ENCODE results near the gene FAM168A.

Gene FAM168A

DNA sequence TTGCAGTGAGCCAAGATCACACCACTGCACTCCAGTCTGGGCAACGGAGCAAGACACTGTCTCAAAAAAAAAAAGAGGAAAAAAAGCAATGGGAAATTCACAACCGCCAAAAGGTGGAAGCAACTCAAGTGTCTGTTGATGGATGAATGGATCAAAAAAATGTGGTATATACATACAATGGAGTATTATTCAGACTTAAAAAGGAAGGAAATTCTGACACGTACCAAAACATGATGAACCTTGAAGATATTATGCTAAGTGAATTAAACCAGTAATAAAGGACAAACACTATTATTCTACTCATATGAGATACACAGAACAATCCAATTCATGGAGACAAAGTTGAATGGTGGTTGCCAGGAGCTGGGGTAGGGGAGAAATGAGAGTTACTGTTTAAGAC, 40.9 kb downstream of the FAM168A start:
- TF ChIP-seq, protein P1, sequence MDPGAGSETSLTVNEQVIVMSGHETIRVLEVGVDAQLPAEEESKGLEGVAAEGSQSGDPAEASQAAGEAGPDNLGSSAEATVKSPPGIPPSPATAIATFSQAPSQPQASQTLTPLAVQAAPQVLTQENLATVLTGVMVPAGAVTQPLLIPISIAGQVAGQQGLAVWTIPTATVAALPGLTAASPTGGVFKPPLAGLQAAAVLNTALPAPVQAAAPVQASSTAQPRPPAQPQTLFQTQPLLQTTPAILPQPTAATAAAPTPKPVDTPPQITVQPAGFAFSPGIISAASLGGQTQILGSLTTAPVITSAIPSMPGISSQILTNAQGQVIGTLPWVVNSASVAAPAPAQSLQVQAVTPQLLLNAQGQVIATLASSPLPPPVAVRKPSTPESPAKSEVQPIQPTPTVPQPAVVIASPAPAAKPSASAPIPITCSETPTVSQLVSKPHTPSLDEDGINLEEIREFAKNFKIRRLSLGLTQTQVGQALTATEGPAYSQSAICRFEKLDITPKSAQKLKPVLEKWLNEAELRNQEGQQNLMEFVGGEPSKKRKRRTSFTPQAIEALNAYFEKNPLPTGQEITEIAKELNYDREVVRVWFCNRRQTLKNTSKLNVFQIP (CRISPR knock-in tag; IDR thresholded peaks at IDR 0.05; ENCODE audit: borderline replicate concordance, low read depth): no peak
- no peak for TF ChIP-seq ESRRG (CRISPR knock-in tag; IDR thresholded peaks at IDR 0.05)
- ATAC-seq: no peak

DNA sequence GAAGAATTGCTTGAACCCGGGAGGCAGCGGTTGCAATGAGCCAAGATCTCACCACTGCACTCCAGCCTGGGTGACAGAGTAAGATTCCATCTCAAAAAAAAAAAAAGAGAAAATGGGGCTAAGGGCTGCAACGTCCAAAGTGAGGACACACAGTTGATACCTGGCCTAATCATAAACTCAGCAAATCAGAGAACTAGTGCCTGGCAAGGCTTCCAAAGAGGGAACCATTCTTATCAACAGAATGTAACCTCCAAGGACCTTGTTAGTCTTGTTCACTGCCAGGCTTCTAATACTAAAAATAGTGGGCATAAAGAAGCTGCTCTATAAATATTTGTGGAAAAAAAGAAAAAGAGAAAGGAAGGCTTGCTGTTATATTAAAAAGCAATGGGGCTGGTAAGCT, 42.3 kb downstream of the FAM168A start:
- ATAC-seq: no peak
- TF ChIP-seq ISL1 (CRISPR knock-in tag; IDR thresholded peaks at IDR 0.05) (no peak), ESRRG (CRISPR knock-in tag; IDR thresholded peaks at IDR 0.05) (no peak), ZNF565 (CRISPR knock-in tag; conservative IDR thresholded peaks at IDR 0.05; ENCODE audit: low read depth) (no peak), TSHZ2 (CRISPR knock-in tag; IDR thresholded peaks at IDR 0.05) (no peak), CSDC2 (CRISPR knock-in tag; IDR thresholded peaks at IDR 0.05) (no peak), RARB (CRISPR knock-in tag; IDR thresholded peaks at IDR 0.05) (no peak), ARNTL (CRISPR knock-in tag; IDR thresholded peaks at IDR 0.05; ENCODE audit: borderline replicate concordance, low read depth) (no peak), PATZ1 (CRISPR knock-in tag; IDR thresholded peaks at IDR 0.05; ENCODE audit: borderline replicate concordance) (no peak), OSR1 (CRISPR knock-in tag; IDR thresholded peaks at IDR 0.05) (no peak), ZNF70 (CRISPR knock-in tag; IDR thresholded peaks at IDR 0.05) (no peak), CREB5 (CRISPR knock-in tag; IDR thresholded peaks at IDR 0.05; ENCODE audit: low read depth) (no peak), ZFP30 (CRISPR knock-in tag; IDR thresholded peaks at IDR 0.05) (no peak), ZNF8 (CRISPR knock-in tag; IDR thresholded peaks at IDR 0.05) (no peak), ZFP3 (CRISPR knock-in tag; IDR thresholded peaks at IDR 0.05) (no peak), PPARA (CRISPR knock-in tag; IDR thresholded peaks at IDR 0.05; ENCODE audit: borderline replicate concordance) (no peak), BACH2 (CRISPR knock-in tag; IDR thresholded peaks at IDR 0.05; ENCODE audit: borderline replicate concordance) (no peak), TOX (CRISPR knock-in tag; IDR thresholded peaks at IDR 0.05; ENCODE audit: borderline replicate concordance) (no peak), GLIS3 (CRISPR knock-in tag; IDR thresholded peaks at IDR 0.05) (no peak), ZC3H10 (CRISPR knock-in tag; IDR thresholded peaks at IDR 0.05) (no peak)
- TF ChIP-seq, protein P2, sequence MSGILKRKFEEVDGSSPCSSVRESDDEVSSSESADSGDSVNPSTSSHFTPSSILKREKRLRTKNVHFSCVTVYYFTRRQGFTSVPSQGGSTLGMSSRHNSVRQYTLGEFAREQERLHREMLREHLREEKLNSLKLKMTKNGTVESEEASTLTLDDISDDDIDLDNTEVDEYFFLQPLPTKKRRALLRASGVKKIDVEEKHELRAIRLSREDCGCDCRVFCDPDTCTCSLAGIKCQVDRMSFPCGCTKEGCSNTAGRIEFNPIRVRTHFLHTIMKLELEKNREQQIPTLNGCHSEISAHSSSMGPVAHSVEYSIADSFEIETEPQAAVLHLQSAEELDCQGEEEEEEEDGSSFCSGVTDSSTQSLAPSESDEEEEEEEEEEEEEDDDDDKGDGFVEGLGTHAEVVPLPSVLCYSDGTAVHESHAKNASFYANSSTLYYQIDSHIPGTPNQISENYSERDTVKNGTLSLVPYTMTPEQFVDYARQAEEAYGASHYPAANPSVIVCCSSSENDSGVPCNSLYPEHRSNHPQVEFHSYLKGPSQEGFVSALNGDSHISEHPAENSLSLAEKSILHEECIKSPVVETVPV (CRISPR knock-in tag; IDR thresholded peaks at IDR 0.05): no peak

GRCh38 chr11:73554671-73555320, 43.1 kb downstream of the FAM168A start:
- no peak for ATAC-seq
- no peak for TF ChIP-seq PPARA (CRISPR knock-in tag; IDR thresholded peaks at IDR 0.05; ENCODE audit: borderline replicate concordance)
- TF ChIP-seq, protein P2 (CRISPR knock-in tag; IDR thresholded peaks at IDR 0.05): no peak
- TF ChIP-seq BACH2 (CRISPR knock-in tag; IDR thresholded peaks at IDR 0.05; ENCODE audit: borderline replicate concordance): no peak
- no peak for TF ChIP-seq ESRRG (CRISPR knock-in tag; IDR thresholded peaks at IDR 0.05)
- no peak for TF ChIP-seq ZNF70 (CRISPR knock-in tag; IDR thresholded peaks at IDR 0.05)
- no peak for TF ChIP-seq TCF4 (CRISPR knock-in tag; IDR thresholded peaks at IDR 0.05; ENCODE audit: borderline replicate concordance)
- no peak for TF ChIP-seq SNAI2 (CRISPR knock-in tag; IDR thresholded peaks at IDR 0.05)
- no peak for TF ChIP-seq ZC3H10 (CRISPR knock-in tag; IDR thresholded peaks at IDR 0.05)
